H9 (cell line): Measurements from ENCODE around the gene C1GALT1C1. TPM values are rescaled to one million over a fixed set of nuclear protein-coding genes. Genes with fewer than 3 reads are reported as not detected.

ENCODE experiments used
- DNase-seq: peaks from one replicate; pipeline ENCODE4 v3.0.0-alpha.2; 2017
- H2AFZ ChIP-seq: one replicate; pipeline ENCODE4 v1.6.1; 2013; ENCODE audit warnings: mild to moderate bottlenecking, low read length, control low read depth, moderate library complexity
- H2AK5ac ChIP-seq: 2 replicates; pipeline ENCODE4 v1.6.1; 2013; ENCODE audit warnings: low read length, control low read depth, mixed read lengths; ENCODE audit not compliant: insufficient read length
- H2BK120ac ChIP-seq: one replicate; pipeline ENCODE4 v1.6.1; 2013; ENCODE audit warnings: low read depth, mild to moderate bottlenecking, low read length, control low read depth, inconsistent platforms; ENCODE audit not compliant: poor library complexity, severe bottlenecking
- H2BK12ac ChIP-seq: 2 replicates; pipeline ENCODE4 v1.6.1; 2013; ENCODE audit warnings: low read length, control low read depth, mixed read lengths, low read depth; ENCODE audit not compliant: insufficient read length
- H2BK15ac ChIP-seq: 2 replicates; pipeline ENCODE4 v1.6.1; 2013; ENCODE audit warnings: low read depth, low read length, control low read depth
- H2BK20ac ChIP-seq: one replicate; pipeline ENCODE4 v1.6.1; 2013; ENCODE audit warnings: low read depth, mild to moderate bottlenecking, low read length, control low read depth, inconsistent platforms; ENCODE audit not compliant: poor library complexity, severe bottlenecking
- H2BK5ac ChIP-seq: 2 replicates; pipeline ENCODE4 v1.6.1; 2013; ENCODE audit warnings: low read length, control low read depth, mixed read lengths; ENCODE audit not compliant: insufficient read length
- H3K14ac ChIP-seq: 2 replicates; pipeline ENCODE4 v1.6.1; 2013; ENCODE audit warnings: low read length, control low read depth; ENCODE audit not compliant: insufficient read depth
- H3K18ac ChIP-seq: 2 replicates; pipeline ENCODE4 v1.6.1; 2013; ENCODE audit warnings: low read depth, mild to moderate bottlenecking, mixed read lengths, low read length, control low read depth; ENCODE audit not compliant: insufficient read length
- H3K23ac ChIP-seq: 2 replicates; pipeline ENCODE4 v1.6.1; 2013; ENCODE audit warnings: low read length, control low read depth, mixed read lengths, low read depth; ENCODE audit not compliant: insufficient read length
- H3K23me2 ChIP-seq: 2 replicates; pipeline ENCODE4 v1.6.1; 2013; ENCODE audit warnings: low read depth, mild to moderate bottlenecking, mixed read lengths, low read length, control low read depth; ENCODE audit not compliant: insufficient read length, poor library complexity, severe bottlenecking
- H3K27ac ChIP-seq: 2 replicates; pipeline ENCODE4 v1.5.1; 2013; ENCODE audit warnings: low read length, control low read depth, mixed read lengths, low read depth; ENCODE audit not compliant: insufficient read length
- H3K27me3 ChIP-seq: 2 replicates; pipeline ENCODE4 v1.6.1; 2013; ENCODE audit warnings: low read length, control low read depth, inconsistent platforms; ENCODE audit not compliant: insufficient read depth
- H3K4ac ChIP-seq: 2 replicates; pipeline ENCODE4 v1.6.1; 2013; ENCODE audit warnings: low read depth, mild to moderate bottlenecking, control low read depth, inconsistent platforms, low read length, moderate library complexity
- H3K4me1 ChIP-seq: 2 replicates; pipeline ENCODE4 v1.6.1; 2013; ENCODE audit warnings: low read length, control low read depth, inconsistent platforms; ENCODE audit not compliant: insufficient read depth
- H3K4me2 ChIP-seq: 2 replicates; pipeline ENCODE4 v1.6.1; 2013; ENCODE audit warnings: low read length, control low read depth, mixed read lengths; ENCODE audit not compliant: insufficient read length, insufficient read depth
- H3K56ac ChIP-seq: 2 replicates; pipeline ENCODE4 v1.6.1; 2013; ENCODE audit warnings: low read depth, mild to moderate bottlenecking, mixed read lengths, low read length, control low read depth; ENCODE audit not compliant: insufficient read length
- H3K79me1 ChIP-seq: 2 replicates; pipeline ENCODE4 v1.6.1; 2013; ENCODE audit warnings: low read depth, mild to moderate bottlenecking, moderate library complexity, low read length, control low read depth, inconsistent platforms; ENCODE audit not compliant: insufficient read depth, poor library complexity, severe bottlenecking
- H3K79me2 ChIP-seq: 2 replicates; pipeline ENCODE4 v1.6.1; 2013; ENCODE audit warnings: low read length, control low read depth, inconsistent platforms; ENCODE audit not compliant: insufficient read depth
- H3K9ac ChIP-seq: 2 replicates; pipeline ENCODE4 v1.6.1; 2013; ENCODE audit warnings: low read length, control low read depth, mixed read lengths; ENCODE audit not compliant: insufficient read length; ENCODE audit errors: extremely low read depth
- H3K9me3 ChIP-seq: one replicate; pipeline ENCODE4 v1.6.1; 2013; ENCODE audit warnings: low read depth, low read length, inconsistent platforms; ENCODE audit not compliant: control insufficient read depth
- H3T11ph ChIP-seq: one replicate; pipeline ENCODE4 v1.6.1; 2013; ENCODE audit warnings: mild to moderate bottlenecking, low read length, control low read depth, inconsistent platforms
- H4K20me1 ChIP-seq: one replicate; pipeline ENCODE4 v1.6.1; 2013; ENCODE audit not compliant: control insufficient read depth, insufficient read length, insufficient read depth
- H4K5ac ChIP-seq: 2 replicates; pipeline ENCODE4 v1.6.1; 2013; ENCODE audit warnings: low read depth, mild to moderate bottlenecking, mixed read lengths, low read length, control low read depth; ENCODE audit not compliant: insufficient read length
- H4K8ac ChIP-seq: replicated peaks from 2 replicates; pipeline ENCODE4 v1.6.1; 2013; ENCODE audit warnings: low read length, control low read depth, mixed read lengths, low read depth; ENCODE audit not compliant: insufficient read length
- H4K91ac ChIP-seq: 2 replicates; pipeline ENCODE4 v1.6.1; 2013; ENCODE audit warnings: low read depth, mild to moderate bottlenecking, moderate library complexity, mixed read lengths, low read length, control low read depth; ENCODE audit not compliant: insufficient read length
- H3K27ac Mint-ChIP-seq, 3 experiments: 2 replicates in 2 of 3; 3 replicates in 1 of 3; pipeline ENCODE4 v1.8.0; 2020 to 2021; ENCODE audit warnings: mixed read lengths in 3 of 3, mild to moderate bottlenecking in 1 of 3, moderate library complexity in 1 of 3
- H3K27me3 Mint-ChIP-seq: 2 replicates; pipeline ENCODE4 v1.8.0; 2021; ENCODE audit warnings: low read depth, mild to moderate bottlenecking, moderate library complexity, mixed read lengths
- H3K36me3 Mint-ChIP-seq, 3 experiments: 2 replicates in 2 of 3; 3 replicates in 1 of 3; pipeline ENCODE4 v1.8.0; 2020 to 2021; ENCODE audit warnings: low read depth in 3 of 3, mixed read lengths in 3 of 3; ENCODE audit not compliant: insufficient read depth in 1 of 3
- H3K4me1 Mint-ChIP-seq, 2 experiments: 2 replicates each; pipeline ENCODE4 v1.8.0; 2020; ENCODE audit warnings: mixed read lengths in 2 of 2
- H3K4me3 Mint-ChIP-seq, 2 experiments: 2 replicates in 1 of 2; 3 replicates in 1 of 2; pipeline ENCODE4 v1.8.0; 2020 to 2021; ENCODE audit warnings: mild to moderate bottlenecking in 2 of 2, mixed read lengths in 2 of 2, moderate library complexity in 1 of 2
- H3K9me3 Mint-ChIP-seq, 2 experiments: 2 replicates in 1 of 2; 3 replicates in 1 of 2; pipeline ENCODE4 v1.8.0; 2020; ENCODE audit warnings: mild to moderate bottlenecking in 2 of 2, mixed read lengths in 2 of 2, moderate library complexity in 1 of 2
- WGBS: extraction: QIAGEN DNeasy Blood & Tissue Kit; methylation state at CpG from one replicate; pipeline ENCODE4 v1.1.7; 2013; ENCODE audit warnings: missing lambda C conversion rate, low lambda C conversion rate, mixed read lengths; ENCODE audit not compliant: insufficient read length; ENCODE audit errors: extremely low coverage; 5-methylcytosine and 5-hydroxymethylcytosine counted together
- total RNA-seq: library from RNA; stranded (reverse); gene quantifications from 2 replicates; pipeline ENCODE4 v1.2.1, GENCODE V29; 2021
- TF ChIP-seq, protein P1 (sequence below): fragments of 200-600 bp; sonication (generic); conservative IDR thresholded peaks from 3 replicates; pipeline ENCODE4 v1.8.0; 2021; ENCODE audit warnings: antibody characterized with exemption, mild to moderate bottlenecking

The C1GALT1C1 gene
- total RNA-seq, 1 experiment from 2014 or later, result 16.0 TPM

GRCh38 chrX:120677004-120677652 lies 47.3 kb upstream of the C1GALT1C1 start:
- H3K18ac ChIP-seq, result no peak overlapping the region
- H2BK15ac ChIP-seq, result no peak overlapping the region
- Mint-ChIP-seq H3K9me3 (peaks cover 67 to 73% of the 10 kb centered on the region in 2 experiments), H3K4me3 (no peak overlapping the region), H3K27ac (no peak overlapping the region), H3K4me1 (no peaks in the 10 kb centered on the region), H3K27me3 (peaks cover 5% of the 10 kb centered on the region), H3K36me3 (no peaks in the 10 kb centered on the region; a peak in 1 of 7 replicates)
- H3K14ac ChIP-seq, result no peak overlapping the region
- H2BK20ac ChIP-seq, result no peak overlapping the region
- H3K56ac ChIP-seq, result no peak overlapping the region
- H2BK5ac ChIP-seq, result no peak overlapping the region
- no peaks in the 10 kb centered on the region for H3K23me2 ChIP-seq
- H3K79me1 ChIP-seq, result no peaks in the 10 kb centered on the region
- no peak overlapping the region for H4K91ac ChIP-seq
- H4K5ac ChIP-seq, result no peak overlapping the region
- H3K79me2 ChIP-seq, result no peaks in the 10 kb centered on the region
- no peak overlapping the region for H3K23ac ChIP-seq
- no peaks in the 10 kb centered on the region for H3K27me3 ChIP-seq
- H2BK12ac ChIP-seq, result no peak overlapping the region
- H4K8ac ChIP-seq, result no peak overlapping the region
- no CpG with 5 or more reads among the region's 2 CpGs for WGBS
- no peak overlapping the region for H2AK5ac ChIP-seq
- H3T11ph ChIP-seq, result no peak overlapping the region
- H4K20me1 ChIP-seq, result no peaks in the 10 kb centered on the region
- no peak overlapping the region for H2AFZ ChIP-seq
- no peak for DNase-seq
- H3K9me3 ChIP-seq, result peaks cover 20% of the 10 kb centered on the region
- no peak overlapping the region for H3K4ac ChIP-seq
- H3K4me2 ChIP-seq, result no peak overlapping the region
- no peak overlapping the region for H3K27ac ChIP-seq
- H2BK120ac ChIP-seq, result no peak overlapping the region
- TF ChIP-seq, protein P1, sequence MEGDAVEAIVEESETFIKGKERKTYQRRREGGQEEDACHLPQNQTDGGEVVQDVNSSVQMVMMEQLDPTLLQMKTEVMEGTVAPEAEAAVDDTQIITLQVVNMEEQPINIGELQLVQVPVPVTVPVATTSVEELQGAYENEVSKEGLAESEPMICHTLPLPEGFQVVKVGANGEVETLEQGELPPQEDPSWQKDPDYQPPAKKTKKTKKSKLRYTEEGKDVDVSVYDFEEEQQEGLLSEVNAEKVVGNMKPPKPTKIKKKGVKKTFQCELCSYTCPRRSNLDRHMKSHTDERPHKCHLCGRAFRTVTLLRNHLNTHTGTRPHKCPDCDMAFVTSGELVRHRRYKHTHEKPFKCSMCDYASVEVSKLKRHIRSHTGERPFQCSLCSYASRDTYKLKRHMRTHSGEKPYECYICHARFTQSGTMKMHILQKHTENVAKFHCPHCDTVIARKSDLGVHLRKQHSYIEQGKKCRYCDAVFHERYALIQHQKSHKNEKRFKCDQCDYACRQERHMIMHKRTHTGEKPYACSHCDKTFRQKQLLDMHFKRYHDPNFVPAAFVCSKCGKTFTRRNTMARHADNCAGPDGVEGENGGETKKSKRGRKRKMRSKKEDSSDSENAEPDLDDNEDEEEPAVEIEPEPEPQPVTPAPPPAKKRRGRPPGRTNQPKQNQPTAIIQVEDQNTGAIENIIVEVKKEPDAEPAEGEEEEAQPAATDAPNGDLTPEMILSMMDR, result no peak
- H3K9ac ChIP-seq, result no peak overlapping the region
- H3K4me1 ChIP-seq, result no peaks in the 10 kb centered on the region
